Fibroblast of lung (primary cell): Measurements from ENCODE around the gene PTGFRN.

ENCODE experiments used
- EZH2 ChIP-seq: IDR thresholded peaks from 2 replicates; pipeline ENCODE4 v1.5.1; 2012; ENCODE audit warnings: low read length, control low read depth, mild to moderate bottlenecking; ENCODE audit errors: missing control alignments
- TF ChIP-seq, protein P1 (sequence below), 2 donors: IDR thresholded peaks in 1 of 2; conservative IDR thresholded peaks in 1 of 2; 1 replicate in 1 of 2; 2 replicates in 1 of 2; pipeline ENCODE4 v1.5.1; 2011 to 2012; ENCODE audit warnings: low read length in 2 of 2, control low read depth in 1 of 2, inconsistent platforms in 1 of 2, low read depth in 1 of 2, mild to moderate bottlenecking in 1 of 2

- TF ChIP-seq, protein P1, sequence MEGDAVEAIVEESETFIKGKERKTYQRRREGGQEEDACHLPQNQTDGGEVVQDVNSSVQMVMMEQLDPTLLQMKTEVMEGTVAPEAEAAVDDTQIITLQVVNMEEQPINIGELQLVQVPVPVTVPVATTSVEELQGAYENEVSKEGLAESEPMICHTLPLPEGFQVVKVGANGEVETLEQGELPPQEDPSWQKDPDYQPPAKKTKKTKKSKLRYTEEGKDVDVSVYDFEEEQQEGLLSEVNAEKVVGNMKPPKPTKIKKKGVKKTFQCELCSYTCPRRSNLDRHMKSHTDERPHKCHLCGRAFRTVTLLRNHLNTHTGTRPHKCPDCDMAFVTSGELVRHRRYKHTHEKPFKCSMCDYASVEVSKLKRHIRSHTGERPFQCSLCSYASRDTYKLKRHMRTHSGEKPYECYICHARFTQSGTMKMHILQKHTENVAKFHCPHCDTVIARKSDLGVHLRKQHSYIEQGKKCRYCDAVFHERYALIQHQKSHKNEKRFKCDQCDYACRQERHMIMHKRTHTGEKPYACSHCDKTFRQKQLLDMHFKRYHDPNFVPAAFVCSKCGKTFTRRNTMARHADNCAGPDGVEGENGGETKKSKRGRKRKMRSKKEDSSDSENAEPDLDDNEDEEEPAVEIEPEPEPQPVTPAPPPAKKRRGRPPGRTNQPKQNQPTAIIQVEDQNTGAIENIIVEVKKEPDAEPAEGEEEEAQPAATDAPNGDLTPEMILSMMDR (conservative IDR thresholded peaks at IDR 0.05 in 1 of 2, IDR thresholded peaks at IDR 0.05 in 1 of 2; ENCODE audit: low read depth in 1 of 2, low read length in 2 of 2): no peak
- no peak for TF ChIP-seq EZH2
These were observed 31.3 kb downstream of the PTGFRN start for GRCh38 chr1:116940814-116941599.
